ENCODE measurements around the gene GPR108. TPM values are rescaled to one million over a fixed set of nuclear protein-coding genes. Genes with fewer than 3 reads are reported as not detected.
"Not testable (repeated sequence)": the region's sequence is repeated elsewhere in the genome, so short reads cannot be mapped to it uniquely, and the experiment has no call there.

Gene GPR108
- total and polyA plus RNA-seq, 5 donors from 2014 or later, result 60.7 to 98.8 (median 86.2) TPM

GRCh38 chr19:6773323-6773931, 36.0 kb upstream of the GPR108 start:
- no peaks in the 10 kb centered on the region for H3K27me3 Mint-ChIP-seq
- ATAC-seq (ENCODE audit: low read depth in 2 of 2), result peak; percentile 19 to 42
- H3K27ac ChIP-seq (ENCODE audit: insufficient read depth, low read length, poor library complexity, severe bottlenecking), result peak overlapping the region; percentile 77
- H3K4me3 ChIP-seq (ENCODE audit: low read depth, low read length), result peak overlapping the region; percentile 81
- peaks cover 27% of the 10 kb centered on the region for H3K36me3 Mint-ChIP-seq
- peaks cover 14% of the 10 kb centered on the region for H3K36me3 ChIP-seq (ENCODE audit: control insufficient read depth, insufficient read depth, low read length)
- H3K4me1 Mint-ChIP-seq, result peaks cover 0 to 69% (median 42%) of the 10 kb centered on the region in 4 donors
- peaks cover 0 to 2% (median 0%) of the 10 kb centered on the region in 7 donors for H3K9me3 Mint-ChIP-seq
- peak overlapping the region; percentile 93 to 98 (median 96) for H3K4me3 Mint-ChIP-seq
- DNase-seq, result peak; percentile 39 to 63 (median 40)
- peak overlapping the region; percentile 1 to 92 (median 88) for H3K27ac Mint-ChIP-seq
- peaks cover 38% of the 10 kb centered on the region for H3K4me1 ChIP-seq (ENCODE audit: control insufficient read depth, insufficient read depth, low read length, poor library complexity, severe bottlenecking)
- no peaks in the 10 kb centered on the region for H3K9me3 ChIP-seq (ENCODE audit: control insufficient read depth in 2 of 2, low read length in 2 of 2)
- no peaks in the 10 kb centered on the region for H3K27me3 ChIP-seq (ENCODE audit: control insufficient read depth, insufficient read depth, low read length)

GRCh38 chr19:6772866-6773322, 35.5 kb upstream of the GPR108 start:
- peak overlapping the region; percentile 81 for H3K4me3 ChIP-seq (ENCODE audit: low read depth, low read length)
- H3K27me3 ChIP-seq (ENCODE audit: control insufficient read depth, insufficient read depth, low read length), result no peaks in the 10 kb centered on the region
- peaks cover 14% of the 10 kb centered on the region for H3K36me3 ChIP-seq (ENCODE audit: control insufficient read depth, insufficient read depth, low read length)
- no peak for ATAC-seq (ENCODE audit: low read depth in 2 of 2)
- no peaks in the 10 kb centered on the region for H3K9me3 ChIP-seq (ENCODE audit: control insufficient read depth in 2 of 2, low read length in 2 of 2)
- Mint-ChIP-seq H3K36me3 (peaks cover 27% of the 10 kb centered on the region), H3K27me3 (no peaks in the 10 kb centered on the region), H3K4me1 (peaks cover 0 to 69% (median 41%) of the 10 kb centered on the region in 4 donors), H3K27ac (peak overlapping the region; percentile 52 to 92 (median 88)), H3K4me3 (peak overlapping the region; percentile 93 to 98 (median 96)), H3K9me3 (peaks cover 0 to 2% (median 0%) of the 10 kb centered on the region in 7 donors)
- peak overlapping the region; percentile 77 for H3K27ac ChIP-seq (ENCODE audit: insufficient read depth, low read length, poor library complexity, severe bottlenecking)
- H3K4me1 ChIP-seq (ENCODE audit: control insufficient read depth, insufficient read depth, low read length, poor library complexity, severe bottlenecking), result peaks cover 39% of the 10 kb centered on the region
- no peak for DNase-seq

GRCh38 chr19:6772028-6772865, 34.9 kb upstream of the GPR108 start, which contains the start of gene VAV1:
Gene VAV1 (plus strand): TSS chr19:6772708. CDS start chr19:6772808, 100 bp downstream.
- H3K27ac Mint-ChIP-seq, result peak within 1 kb of the TSS; percentile 64 to 92 (median 88)
- H3K4me3 Mint-ChIP-seq, result peak within 1 kb of the TSS; percentile 93 to 98 (median 96)
- H3K36me3 ChIP-seq (ENCODE audit: control insufficient read depth, insufficient read depth, low read length), result peaks cover 9% of the 10 kb centered on the region
- peak within 1 kb of the TSS; percentile 77 for H3K27ac ChIP-seq (ENCODE audit: insufficient read depth, low read length, poor library complexity, severe bottlenecking)
- H3K9me3 ChIP-seq (ENCODE audit: control insufficient read depth in 2 of 2, low read length in 2 of 2), result no peaks in the 10 kb centered on the region
- peak; percentile 73 to 92 (median 81) for DNase-seq
- no peaks in the 10 kb centered on the region for H3K27me3 ChIP-seq (ENCODE audit: control insufficient read depth, insufficient read depth, low read length)
- peaks cover 23% of the 10 kb centered on the region for H3K36me3 Mint-ChIP-seq
- peak; percentile 78 to 81 for ATAC-seq (ENCODE audit: low read depth in 2 of 2)
- peaks cover 45% of the 10 kb centered on the region for H3K4me1 ChIP-seq (ENCODE audit: control insufficient read depth, insufficient read depth, low read length, poor library complexity, severe bottlenecking)
- peaks cover 0 to 68% (median 39%) of the 10 kb centered on the region in 4 donors for H3K4me1 Mint-ChIP-seq
- peak within 1 kb of the TSS; percentile 81 for H3K4me3 ChIP-seq (ENCODE audit: low read depth, low read length)
- no peaks in the 10 kb centered on the region for H3K27me3 Mint-ChIP-seq
- peaks cover 0 to 2% (median 0%) of the 10 kb centered on the region in 7 donors for H3K9me3 Mint-ChIP-seq

GRCh38 chr19:6771648-6772027, 34.3 kb upstream of the GPR108 start:
- not testable (repeated sequence) for H3K4me3 ChIP-seq (ENCODE audit: low read depth, low read length); ATAC-seq (ENCODE audit: low read depth in 2 of 2); H3K9me3 ChIP-seq (ENCODE audit: control insufficient read depth in 2 of 2, low read length in 2 of 2); H3K27me3 Mint-ChIP-seq; H3K36me3 ChIP-seq (ENCODE audit: control insufficient read depth, insufficient read depth, low read length); DNase-seq; H3K9me3 Mint-ChIP-seq; H3K27me3 ChIP-seq (ENCODE audit: control insufficient read depth, insufficient read depth, low read length)
- Mint-ChIP-seq H3K4me3 (peak overlapping the region; percentile 66 to 98 (median 95)), H3K36me3 (peaks cover 18% of the 10 kb centered on the region), H3K4me1 (peaks cover 3 to 66% (median 39%) of the 10 kb centered on the region in 4 donors), H3K27ac (peak overlapping the region in 2 of 3 donors; percentile 46 to 88)
- Histone ChIP-seq H3K27ac (ENCODE audit: insufficient read depth, low read length, poor library complexity, severe bottlenecking) (peak overlapping the region; percentile 77), H3K4me1 (ENCODE audit: control insufficient read depth, insufficient read depth, low read length, poor library complexity, severe bottlenecking) (peaks cover 51% of the 10 kb centered on the region)

- H3K36me3 Mint-ChIP-seq, result no peaks in the 10 kb centered on the region
- Histone ChIP-seq H3K4me1 (ENCODE audit: control insufficient read depth, insufficient read depth, low read length, poor library complexity, severe bottlenecking) (peaks cover 48% of the 10 kb centered on the region), H3K27me3 (ENCODE audit: control insufficient read depth, insufficient read depth, low read length) (no peaks in the 10 kb centered on the region), H3K9me3 (ENCODE audit: control insufficient read depth in 2 of 2, low read length in 2 of 2) (no peaks in the 10 kb centered on the region), H3K4me3 (ENCODE audit: low read depth, low read length) (no peak overlapping the region), H3K36me3 (ENCODE audit: control insufficient read depth, insufficient read depth, low read length) (no peaks in the 10 kb centered on the region), H3K27ac (ENCODE audit: insufficient read depth, low read length, poor library complexity, severe bottlenecking) (peak overlapping the region; percentile 96)
- no peaks in the 10 kb centered on the region for H3K27me3 Mint-ChIP-seq
- H3K4me1 Mint-ChIP-seq, result peaks cover 6 to 70% (median 37%) of the 10 kb centered on the region in 4 donors
- DNase-seq (peak in 2 of 3 donors; percentile 23 to 30), ATAC-seq (ENCODE audit: low read depth in 2 of 2) (no peak)
- H3K9me3 Mint-ChIP-seq, result no peaks in the 10 kb centered on the region
- H3K4me3 Mint-ChIP-seq, result peak overlapping the region; percentile 22 to 79 (median 47)
- H3K27ac Mint-ChIP-seq, result peak overlapping the region in 2 of 3 donors; percentile 82 to 96
Measured at GRCh38 chr19:6769006-6769619, 31.7 kb upstream of the GPR108 start.

GRCh38 chr19:6768236-6768785, 30.9 kb upstream of the GPR108 start:
- H3K4me3 ChIP-seq (ENCODE audit: low read depth, low read length), result peak overlapping the region; percentile 90
- Mint-ChIP-seq H3K9me3 (no peaks in the 10 kb centered on the region), H3K27ac (peak overlapping the region; percentile 87 to 96 (median 94)), H3K4me3 (peak overlapping the region; percentile 87 to 93 (median 93)), H3K4me1 (peaks cover 6 to 68% (median 31%) of the 10 kb centered on the region in 4 donors), H3K27me3 (no peaks in the 10 kb centered on the region), H3K36me3 (no peaks in the 10 kb centered on the region)
- peaks cover 3% of the 10 kb centered on the region for H3K36me3 ChIP-seq (ENCODE audit: control insufficient read depth, insufficient read depth, low read length)
- H3K4me1 ChIP-seq (ENCODE audit: control insufficient read depth, insufficient read depth, low read length, poor library complexity, severe bottlenecking), result peaks cover 40% of the 10 kb centered on the region
- H3K9me3 ChIP-seq (ENCODE audit: control insufficient read depth in 2 of 2, low read length in 2 of 2), result no peaks in the 10 kb centered on the region
- DNase-seq, result peak in 1 of 3 donors; percentile 28
- no peak for ATAC-seq (ENCODE audit: low read depth in 2 of 2)
- H3K27ac ChIP-seq (ENCODE audit: insufficient read depth, low read length, poor library complexity, severe bottlenecking), result peak overlapping the region; percentile 96
- no peaks in the 10 kb centered on the region for H3K27me3 ChIP-seq (ENCODE audit: control insufficient read depth, insufficient read depth, low read length)

Measured in CD4-positive, CD25-positive, alpha-beta regulatory T cell (primary cell).